ENCODE results near the gene SNX7.

The SNX7 gene

GRCh38 chr1:98783821-98784220, 122.3 kb downstream of the SNX7 start:
- DNase-seq = no peak

- DNase-seq = no peak
Measured at GRCh38 chr1:98791498-98791897, 130.0 kb downstream of the SNX7 start.

- no peak for DNase-seq
Measured at GRCh38 chr1:98792123-98792522, 130.6 kb downstream of the SNX7 start.

GRCh38 chr1:98793136-98793535, 131.6 kb downstream of the SNX7 start:
- no peak for DNase-seq

- DNase-seq = peak in 2 of 4 experiments; percentile 10
Measured at GRCh38 chr1:98794196-98794886, 132.8 kb downstream of the SNX7 start.

GRCh38 chr1:98796049-98796448, 134.5 kb downstream of the SNX7 start:
- no peak for DNase-seq

GRCh38 chr1:98797506-98797905, 136.0 kb downstream of the SNX7 start:
- no peak for DNase-seq
